NB4 (cell line): ENCODE results near the gene TMEM247.
A peak's percentile ranks its signal among the peaks of the same experiment; 100 is the strongest.

Source experiments
- CTCF ChIP-seq: IDR thresholded peaks from one replicate; pipeline ENCODE4 v1.5.1; 2012; ENCODE audit warnings: low read depth, low read length
- MYC ChIP-seq: IDR thresholded peaks from 2 replicates; pipeline ENCODE4 v1.6.1; 2011; ENCODE audit warnings: low read depth, low read length

GRCh38 chr2:46461011-46461674 lies 18.2 kb upstream of the TMEM247 start:
- peak; percentile 49; the same call in 1 of the 2 replicates for TF ChIP-seq MYC
- TF ChIP-seq CTCF, result peak; percentile 96
